ENCODE measurements around the gene MLPH.

MLPH gene

DNA sequence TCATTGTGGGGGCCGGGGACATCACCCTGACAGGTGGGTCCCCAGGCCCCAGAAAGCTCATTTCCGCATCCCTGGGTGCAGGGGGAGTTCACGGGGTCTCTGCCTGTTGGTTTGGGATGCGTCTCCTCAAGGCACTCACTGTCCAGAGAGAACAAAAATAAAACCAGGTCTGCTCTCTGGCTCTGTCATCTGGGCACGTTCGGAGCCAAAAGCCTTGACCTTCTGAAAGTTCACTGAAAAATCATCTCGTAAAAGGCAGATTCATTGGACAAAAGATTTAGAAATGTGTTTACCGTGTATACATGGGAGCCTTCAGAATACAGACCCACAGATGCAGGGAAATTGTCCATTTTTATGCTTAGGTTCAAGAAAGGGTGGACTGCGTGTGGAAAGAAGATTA lies 26.6 kb downstream of the MLPH start:
- DNase-seq (ENCODE audit: insufficient read length, low spot score) (no peak), FAIRE-seq (no peak)
- TF ChIP-seq, protein P1, sequence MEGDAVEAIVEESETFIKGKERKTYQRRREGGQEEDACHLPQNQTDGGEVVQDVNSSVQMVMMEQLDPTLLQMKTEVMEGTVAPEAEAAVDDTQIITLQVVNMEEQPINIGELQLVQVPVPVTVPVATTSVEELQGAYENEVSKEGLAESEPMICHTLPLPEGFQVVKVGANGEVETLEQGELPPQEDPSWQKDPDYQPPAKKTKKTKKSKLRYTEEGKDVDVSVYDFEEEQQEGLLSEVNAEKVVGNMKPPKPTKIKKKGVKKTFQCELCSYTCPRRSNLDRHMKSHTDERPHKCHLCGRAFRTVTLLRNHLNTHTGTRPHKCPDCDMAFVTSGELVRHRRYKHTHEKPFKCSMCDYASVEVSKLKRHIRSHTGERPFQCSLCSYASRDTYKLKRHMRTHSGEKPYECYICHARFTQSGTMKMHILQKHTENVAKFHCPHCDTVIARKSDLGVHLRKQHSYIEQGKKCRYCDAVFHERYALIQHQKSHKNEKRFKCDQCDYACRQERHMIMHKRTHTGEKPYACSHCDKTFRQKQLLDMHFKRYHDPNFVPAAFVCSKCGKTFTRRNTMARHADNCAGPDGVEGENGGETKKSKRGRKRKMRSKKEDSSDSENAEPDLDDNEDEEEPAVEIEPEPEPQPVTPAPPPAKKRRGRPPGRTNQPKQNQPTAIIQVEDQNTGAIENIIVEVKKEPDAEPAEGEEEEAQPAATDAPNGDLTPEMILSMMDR (IDR thresholded peaks at IDR 0.05; ENCODE audit: insufficient read depth, missing control alignments) = no peak

- FAIRE-seq = no peak
- no peak for DNase-seq (ENCODE audit: insufficient read length, low spot score)
- TF ChIP-seq, protein P1 (IDR thresholded peaks at IDR 0.05; ENCODE audit: insufficient read depth, missing control alignments) = no peak
Observed at GRCh38 chr2:237514474-237515130, 27.6 kb downstream of the MLPH start.

- FAIRE-seq = no peak
- no peak for DNase-seq (ENCODE audit: insufficient read length, low spot score)
- TF ChIP-seq, protein P1 (IDR thresholded peaks at IDR 0.05; ENCODE audit: insufficient read depth, missing control alignments) = no peak
Observed at GRCh38 chr2:237515166-237515565, 28.1 kb downstream of the MLPH start.

DNA sequence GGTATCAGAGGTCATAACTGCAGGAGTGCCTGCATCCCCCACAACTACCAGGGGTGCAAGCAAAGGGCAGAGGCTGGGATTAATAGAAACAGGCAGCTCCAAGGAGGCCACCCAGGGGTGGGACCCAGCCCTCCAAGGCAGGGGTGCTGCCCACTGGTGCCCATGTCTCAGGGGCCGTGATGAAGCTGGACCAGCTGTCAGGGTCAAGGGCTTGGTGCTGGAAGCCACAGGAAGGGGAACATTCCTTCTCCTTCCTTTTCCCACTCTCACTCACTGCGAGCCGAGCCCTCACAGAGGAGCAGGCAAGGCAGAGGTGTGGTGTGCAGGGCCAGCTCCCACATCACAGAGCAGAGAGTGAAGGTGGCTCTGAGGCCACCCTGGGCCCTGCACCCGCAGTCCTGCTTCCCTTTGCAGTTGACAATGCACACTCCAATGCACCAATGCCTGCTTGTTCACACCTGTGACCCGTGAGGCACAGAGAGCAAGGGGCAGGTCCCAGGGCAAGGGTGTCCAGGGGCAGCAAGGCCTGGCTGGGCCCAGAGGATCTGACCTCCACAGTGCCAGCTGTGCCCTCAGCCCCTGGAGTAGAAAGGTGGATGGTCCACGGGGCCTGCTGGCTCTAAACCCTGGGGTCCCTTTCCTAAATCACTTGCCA lies 28.7 kb downstream of the MLPH start:
- DNase-seq (ENCODE audit: insufficient read length, low spot score) (no peak), FAIRE-seq (no peak)
- TF ChIP-seq, protein P1 (IDR thresholded peaks at IDR 0.05; ENCODE audit: insufficient read depth, missing control alignments) = no peak

DNA sequence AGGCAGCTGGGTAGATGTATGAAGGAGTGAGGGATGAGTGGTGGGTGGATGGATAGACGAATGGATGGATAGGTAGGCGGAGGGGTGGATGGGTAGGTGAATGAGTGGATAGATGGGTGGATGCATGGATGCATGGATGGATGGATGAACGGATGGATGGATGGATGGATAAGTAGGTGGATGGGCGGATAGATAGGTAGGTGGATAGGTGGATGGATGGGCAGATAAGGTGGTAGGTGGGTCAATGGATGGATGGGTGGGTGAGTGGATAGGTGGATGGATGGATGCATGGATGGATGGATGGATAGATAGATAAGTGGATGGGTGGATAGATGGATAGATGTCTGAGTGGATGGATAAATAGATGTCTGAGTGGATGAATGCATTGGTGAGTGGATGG lies 30.1 kb downstream of the MLPH start:
- TF ChIP-seq, protein P1 (IDR thresholded peaks at IDR 0.05; ENCODE audit: insufficient read depth, missing control alignments) = no peak
- FAIRE-seq (no peak), DNase-seq (ENCODE audit: insufficient read length, low spot score) (no peak)

- TF ChIP-seq, protein P1 (IDR thresholded peaks at IDR 0.05; ENCODE audit: insufficient read depth, missing control alignments) = no peak
- DNase-seq (ENCODE audit: insufficient read length, low spot score) (no peak), FAIRE-seq (no peak)
Observed at GRCh38 chr2:237517990-237518389, 30.9 kb downstream of the MLPH start.

All from D721Med (cell line).